Naive B cell (primary cell): ENCODE results near the gene CNST. TPM values are rescaled to one million over a fixed set of nuclear protein-coding genes. Genes with fewer than 3 reads are reported as not detected.
"Not testable (repeated sequence)": the region's sequence is repeated elsewhere in the genome, so short reads cannot be mapped to it uniquely, and the experiment has no call there.

Experiments
- ATAC-seq, 2 donors: fragments of 150-1000 bp; cut with Tn5 transposase; 2 replicates each; pipeline ENCODE4 v1.10.0; 2021; ENCODE audit warnings: low read depth in 2 of 2, mild to moderate bottlenecking in 2 of 2, moderate library complexity in 2 of 2
- DNase-seq: peaks from one replicate; pipeline ENCODE4 v3.0.0; 2022
- H3K27ac Mint-ChIP-seq, 6 donors: one replicate each; pipeline ENCODE4 v1.8.0; 2020 to 2022; ENCODE audit warnings: mild to moderate bottlenecking in 6 of 6, mixed read lengths in 6 of 6, moderate library complexity in 5 of 6, inconsistent platforms in 2 of 6
- H3K27me3 Mint-ChIP-seq, 3 donors: one replicate each; pipeline ENCODE4 v1.8.0; 2021 to 2022; ENCODE audit warnings: mixed read lengths in 3 of 3, mild to moderate bottlenecking in 1 of 3
- H3K36me3 Mint-ChIP-seq, 2 donors: one replicate each; pipeline ENCODE4 v1.8.0; 2020 to 2022; ENCODE audit warnings: mixed read lengths in 2 of 2, inconsistent platforms in 1 of 2, mild to moderate bottlenecking in 1 of 2
- H3K4me1 Mint-ChIP-seq, 3 donors: one replicate each; pipeline ENCODE4 v1.8.0; 2020 to 2022; ENCODE audit warnings: mixed read lengths in 3 of 3, inconsistent platforms in 1 of 3, mild to moderate bottlenecking in 1 of 3, moderate library complexity in 1 of 3
- H3K4me3 Mint-ChIP-seq, 8 donors: one replicate each; pipeline ENCODE4 v1.8.0; 2020 to 2022; ENCODE audit warnings: mild to moderate bottlenecking in 8 of 8, mixed read lengths in 8 of 8, moderate library complexity in 8 of 8, inconsistent platforms in 2 of 8
- H3K9me3 Mint-ChIP-seq, 7 donors: one replicate each; pipeline ENCODE4 v1.8.0; 2020 to 2022; ENCODE audit warnings: mixed read lengths in 7 of 7, mild to moderate bottlenecking in 5 of 7, inconsistent platforms in 2 of 7, moderate library complexity in 1 of 7
- polyA plus RNA-seq, 6 donors: library from polyadenylated mRNA; unstranded; fragments of 300-500 nt; fragmentation: Illumina TruSeq; gene quantifications; one replicate each; pipeline ENCODE4 v1.2.3, GENCODE V29; 2021; ENCODE audit warnings: low read depth in 6 of 6

CNST gene
- polyA plus RNA-seq, 6 donors from 2014 or later: 24.1 to 61.5 (median 45.4) TPM

DNA sequence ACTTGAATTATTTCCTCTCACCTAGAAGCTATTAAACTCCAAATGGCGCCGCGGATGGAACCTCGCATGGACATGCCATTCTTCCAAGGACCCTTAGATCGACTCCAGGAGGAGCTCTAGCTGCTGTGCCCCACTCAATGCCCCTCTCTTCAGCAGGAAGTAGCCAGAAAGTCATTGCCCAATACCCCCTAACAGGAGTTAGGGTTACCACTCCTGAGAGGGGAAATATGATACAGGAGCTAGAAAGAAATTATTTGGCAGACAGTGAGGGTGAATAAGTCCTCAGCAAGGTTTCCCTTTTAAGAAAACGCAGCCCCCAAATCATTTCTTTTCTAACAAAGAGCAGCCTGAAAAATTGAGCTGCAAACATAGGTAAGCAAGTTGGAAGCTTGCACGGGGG lies 28.8 kb upstream of the CNST start:
- Mint-ChIP-seq H3K36me3 (peaks cover 0 to 16% of the 10 kb centered on the region in 2 donors), H3K4me1 (no peaks in the 10 kb centered on the region), H3K4me3 (no peak overlapping the region), H3K27ac (no peak overlapping the region), H3K27me3 (no peaks in the 10 kb centered on the region), H3K9me3 (peaks cover 0 to 5% (median 0%) of the 10 kb centered on the region in 7 donors)
- DNase-seq (no peak), ATAC-seq (no peak)

DNA sequence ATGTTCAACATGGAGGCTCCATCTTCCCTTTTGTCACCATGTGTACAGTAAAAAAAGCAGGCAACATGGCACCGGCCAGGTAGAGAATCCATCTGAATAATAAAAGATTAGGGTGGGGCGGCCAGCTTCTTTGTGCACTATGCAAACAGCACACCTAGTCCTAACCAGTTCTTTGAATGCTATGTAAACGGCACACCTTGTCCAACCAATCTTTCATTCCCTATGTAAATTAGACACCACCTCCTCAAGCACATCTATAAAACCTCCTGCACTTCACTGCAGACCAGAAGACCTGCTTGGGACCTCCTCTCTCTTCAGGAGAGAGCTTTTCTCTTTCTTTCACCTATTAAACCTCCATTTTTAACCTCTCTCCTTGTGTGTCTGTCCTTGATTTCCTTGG lies 28.4 kb upstream of the CNST start:
- no peak for ATAC-seq
- H3K4me1 Mint-ChIP-seq: no peaks in the 10 kb centered on the region
- H3K9me3 Mint-ChIP-seq: peaks cover 0 to 2% (median 0%) of the 10 kb centered on the region in 7 donors
- DNase-seq: no peak
- H3K27me3 Mint-ChIP-seq: no peaks in the 10 kb centered on the region
- H3K27ac Mint-ChIP-seq: no peak overlapping the region
- peaks cover 0 to 16% of the 10 kb centered on the region in 2 donors for H3K36me3 Mint-ChIP-seq
- H3K4me3 Mint-ChIP-seq: no peak overlapping the region

DNA sequence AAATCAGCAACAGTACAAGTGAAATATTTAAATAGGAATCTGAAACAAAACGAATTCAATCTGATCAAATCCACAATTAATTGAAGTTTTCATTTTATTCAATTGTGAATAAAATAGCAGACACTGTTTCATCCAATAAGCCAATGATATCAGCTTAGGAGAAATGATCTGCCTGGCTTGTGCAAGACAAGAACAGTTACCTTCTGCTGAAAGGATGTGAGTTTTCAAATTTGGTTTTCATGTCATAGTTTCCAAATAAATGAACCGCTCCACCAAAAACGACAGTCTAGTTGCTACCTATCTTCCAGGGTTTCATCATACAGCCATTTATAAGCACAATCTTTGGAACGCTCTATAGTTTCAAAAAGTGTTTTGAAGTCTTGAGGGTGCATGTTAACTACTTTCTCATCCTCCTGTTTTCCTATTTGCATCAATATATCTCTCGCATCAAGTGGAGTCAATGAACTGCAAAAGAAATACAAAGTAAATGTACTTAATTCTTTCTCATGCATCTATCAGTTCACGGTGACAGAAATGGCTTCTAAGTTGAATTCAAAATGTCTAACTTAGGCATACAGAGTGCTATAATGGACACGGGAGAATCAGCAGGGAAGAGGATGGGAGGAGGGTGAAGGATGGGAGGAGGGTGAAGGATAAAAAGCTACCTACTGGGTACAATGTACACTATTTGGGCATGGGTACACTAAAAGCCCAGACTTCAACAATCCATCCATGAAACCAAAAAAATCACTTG lies 25.3 kb upstream of the CNST start:
- ATAC-seq: no peak
- Mint-ChIP-seq H3K4me1 (no peaks in the 10 kb centered on the region), H3K27me3 (no peaks in the 10 kb centered on the region), H3K27ac (peak overlapping the region in 1 of 6 donors; percentile 8), H3K9me3 (no peaks in the 10 kb centered on the region), H3K36me3 (peaks cover 0 to 22% of the 10 kb centered on the region in 2 donors), H3K4me3 (no peak overlapping the region)
- no peak for DNase-seq

DNA sequence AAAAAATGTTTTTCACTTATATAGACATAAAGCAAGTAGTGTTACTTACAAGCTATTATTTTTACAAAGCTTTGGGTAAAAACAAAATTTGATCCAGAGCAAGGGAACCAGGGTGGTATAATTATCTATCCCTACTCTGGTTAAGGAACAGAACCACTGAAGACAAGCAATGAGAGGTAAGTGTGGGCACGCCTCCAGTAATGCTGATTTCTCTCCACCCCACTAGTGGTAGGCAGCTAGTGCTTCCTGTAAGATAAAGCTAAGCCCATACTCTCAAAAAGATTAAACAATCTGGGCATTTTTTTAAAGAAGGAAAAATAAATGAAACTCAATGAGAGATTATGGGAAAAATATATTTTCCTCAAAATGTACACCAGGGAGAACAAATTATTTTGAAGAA lies 22.3 kb upstream of the CNST start:
- no peaks in the 10 kb centered on the region for H3K27me3 Mint-ChIP-seq
- H3K4me1 Mint-ChIP-seq: no peaks in the 10 kb centered on the region

DNA sequence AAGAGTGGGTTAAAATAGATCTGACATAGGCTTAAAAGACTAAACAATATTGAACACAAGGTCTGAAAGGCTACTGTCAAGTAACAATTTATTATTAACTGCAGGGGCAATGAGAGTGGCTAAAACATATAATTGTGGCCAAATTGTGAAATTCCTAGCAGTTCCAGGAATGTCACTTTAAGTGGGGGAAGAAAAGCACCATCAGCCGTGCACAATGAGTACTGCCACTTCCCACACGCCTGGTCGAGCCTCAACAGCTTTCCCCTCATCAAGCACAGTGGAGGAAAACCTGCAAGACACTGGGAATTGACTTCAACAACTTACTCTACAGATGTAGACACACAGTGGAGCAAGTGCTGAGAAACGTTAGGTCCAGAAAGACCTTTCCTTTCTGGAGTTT lies 16.6 kb upstream of the CNST start:
- Mint-ChIP-seq H3K4me3 (no peak overlapping the region), H3K27me3 (no peaks in the 10 kb centered on the region), H3K27ac (no peak overlapping the region), H3K9me3 (no peaks in the 10 kb centered on the region), H3K36me3 (peaks cover 10 to 30% of the 10 kb centered on the region in 2 donors), H3K4me1 (peaks cover 0 to 10% (median 5%) of the 10 kb centered on the region in 3 donors)
- DNase-seq (no peak), ATAC-seq (no peak)

More for the DNA sequence above, 22.3 kb upstream of the CNST start:
- peak overlapping the region in 1 of 6 donors; percentile 21 for H3K27ac Mint-ChIP-seq
- peaks cover 0 to 24% of the 10 kb centered on the region in 2 donors for H3K36me3 Mint-ChIP-seq
- no peak for DNase-seq
- H3K9me3 Mint-ChIP-seq: no peaks in the 10 kb centered on the region
- ATAC-seq: no peak
- no peak overlapping the region for H3K4me3 Mint-ChIP-seq

DNA sequence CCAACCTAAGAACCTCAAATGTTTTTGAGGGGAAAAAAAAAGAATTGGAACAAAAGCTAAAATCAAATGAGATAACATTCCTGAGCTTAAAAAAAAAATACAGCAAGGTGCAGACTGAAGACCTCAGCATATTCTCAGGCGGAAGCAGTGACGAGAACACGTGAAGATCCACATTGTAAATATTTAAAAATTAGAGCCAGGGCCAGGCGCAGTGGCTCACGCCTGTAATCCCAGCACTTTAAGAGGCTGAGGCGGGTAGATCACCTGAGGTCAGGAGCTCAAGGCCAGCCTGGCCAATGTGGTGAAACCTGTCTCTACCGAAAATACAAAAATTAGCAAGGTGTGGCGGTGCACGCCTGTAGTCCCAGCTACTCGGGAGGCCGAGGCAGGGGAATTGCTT lies 15.9 kb upstream of the CNST start:
- peak overlapping the region in 2 of 6 donors; percentile 2 to 11 for H3K27ac Mint-ChIP-seq
- DNase-seq (no peak), ATAC-seq (no peak)
- peaks cover 0 to 10% (median 5%) of the 10 kb centered on the region in 3 donors for H3K4me1 Mint-ChIP-seq
- H3K9me3 Mint-ChIP-seq: no peaks in the 10 kb centered on the region
- H3K4me3 Mint-ChIP-seq: no peak overlapping the region
- H3K27me3 Mint-ChIP-seq: no peaks in the 10 kb centered on the region
- peaks cover 10 to 36% of the 10 kb centered on the region in 2 donors for H3K36me3 Mint-ChIP-seq

DNA sequence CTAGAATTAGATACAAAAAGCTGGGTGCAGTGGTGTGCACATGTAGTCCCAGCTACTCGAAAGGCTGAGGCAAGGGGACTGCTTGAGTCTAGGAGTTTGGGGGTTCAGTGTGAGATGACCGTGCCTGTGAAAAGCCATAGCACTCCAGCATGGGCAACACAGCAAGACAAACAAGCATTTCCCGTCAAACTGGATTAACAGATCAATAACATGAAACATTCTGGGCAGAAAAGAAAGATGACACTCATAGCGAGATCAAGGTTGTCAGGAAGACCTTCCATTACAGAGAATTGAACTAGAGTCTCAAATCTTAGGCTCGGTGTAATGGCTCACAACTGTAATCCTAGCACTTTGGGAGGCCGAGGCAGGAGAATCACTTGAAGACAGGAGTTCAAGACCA lies 14.1 kb upstream of the CNST start:
- peak overlapping the region in 1 of 6 donors; percentile 14 for H3K27ac Mint-ChIP-seq
- H3K4me1 Mint-ChIP-seq: peaks cover 0 to 10% (median 5%) of the 10 kb centered on the region in 3 donors
- DNase-seq (no peak), ATAC-seq (no peak)
- H3K9me3 Mint-ChIP-seq: no peaks in the 10 kb centered on the region
- no peaks in the 10 kb centered on the region for H3K27me3 Mint-ChIP-seq
- peaks cover 10 to 42% of the 10 kb centered on the region in 2 donors for H3K36me3 Mint-ChIP-seq
- H3K4me3 Mint-ChIP-seq: no peak overlapping the region

DNA sequence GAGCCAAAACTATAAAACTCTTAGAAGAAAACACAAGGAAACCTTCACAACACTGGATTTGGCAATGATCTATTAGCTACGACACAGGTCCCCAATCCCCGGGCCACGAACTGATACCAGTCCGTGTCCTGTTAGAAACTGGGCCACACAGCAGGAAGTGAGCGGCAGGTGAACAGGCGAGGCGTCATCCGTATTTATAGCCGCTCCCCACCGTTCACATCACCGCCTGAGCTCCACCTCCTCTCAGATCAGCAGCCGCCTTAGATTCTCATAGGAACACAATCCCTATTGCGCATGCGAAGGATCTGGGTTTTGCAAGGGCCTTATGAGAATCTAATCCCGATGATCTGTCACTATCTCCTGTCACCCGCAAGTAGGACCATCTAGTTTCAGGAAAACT lies 12.1 kb upstream of the CNST start:
- no peak for ATAC-seq
- Mint-ChIP-seq H3K36me3 (peaks cover 10 to 35% of the 10 kb centered on the region in 2 donors), H3K27me3 (no peaks in the 10 kb centered on the region), H3K4me1 (peaks cover under 1 to 10% (median 5%) of the 10 kb centered on the region in 3 donors), H3K9me3 (no peaks in the 10 kb centered on the region), H3K4me3 (no peak overlapping the region), H3K27ac (no peak overlapping the region)
- no peak for DNase-seq

DNA sequence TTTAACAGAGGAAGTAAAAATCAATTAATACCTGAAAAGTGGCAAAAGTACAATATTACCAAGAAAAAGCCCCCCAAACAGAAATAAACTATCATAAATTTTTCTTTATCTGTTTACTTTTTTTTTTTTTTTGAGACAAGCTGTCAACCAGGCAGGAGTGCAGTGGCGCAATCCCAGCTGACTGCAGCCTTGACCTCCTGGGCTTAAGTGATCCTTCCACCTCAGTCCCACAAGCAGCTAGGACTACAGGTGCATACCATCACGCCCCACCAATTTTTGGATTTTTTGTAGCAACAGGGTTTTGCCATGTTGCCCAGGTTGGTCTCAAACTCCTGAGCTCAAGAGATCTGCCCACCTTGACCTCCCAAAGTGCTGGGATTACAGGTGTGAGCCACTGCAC lies 8.2 kb upstream of the CNST start:
- Mint-ChIP-seq H3K27ac (peak overlapping the region in 1 of 6 donors; percentile 13), H3K9me3 (no peaks in the 10 kb centered on the region), H3K36me3 (peaks cover 0 to 20% of the 10 kb centered on the region in 2 donors), H3K4me3 (no peak overlapping the region), H3K27me3 (no peaks in the 10 kb centered on the region), H3K4me1 (peaks cover 0 to 13% (median 5%) of the 10 kb centered on the region in 3 donors)
- DNase-seq (no peak), ATAC-seq (no peak)

DNA sequence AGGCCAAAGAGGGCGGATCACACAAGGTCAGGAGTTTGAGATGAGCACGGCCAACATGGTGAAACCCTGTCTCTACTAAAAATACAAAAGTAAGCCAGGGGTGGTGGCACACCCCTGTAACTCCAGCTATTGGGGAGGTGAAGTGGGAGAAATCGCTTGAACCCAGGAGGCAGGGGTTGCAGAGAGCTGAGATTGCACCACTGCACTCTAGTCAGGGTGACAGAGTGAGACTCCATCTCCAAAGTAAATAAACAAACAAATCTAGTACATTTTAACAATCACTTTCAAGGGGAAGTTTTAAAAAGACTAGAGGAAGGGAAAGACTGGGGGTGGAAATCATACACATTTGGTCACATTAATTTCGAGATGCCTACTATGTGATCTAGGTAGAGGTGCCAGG lies 6.9 kb upstream of the CNST start:
- H3K9me3 Mint-ChIP-seq: no peaks in the 10 kb centered on the region
- H3K36me3 Mint-ChIP-seq: peaks cover 0 to 14% of the 10 kb centered on the region in 2 donors
- peak overlapping the region in 2 of 8 donors; percentile 20 to 45 for H3K4me3 Mint-ChIP-seq
- peaks cover 0 to 19% (median 5%) of the 10 kb centered on the region in 3 donors for H3K4me1 Mint-ChIP-seq
- ATAC-seq (no peak), DNase-seq (no peak)
- no peaks in the 10 kb centered on the region for H3K27me3 Mint-ChIP-seq
- peak overlapping the region in 1 of 6 donors; percentile 59 for H3K27ac Mint-ChIP-seq

DNA sequence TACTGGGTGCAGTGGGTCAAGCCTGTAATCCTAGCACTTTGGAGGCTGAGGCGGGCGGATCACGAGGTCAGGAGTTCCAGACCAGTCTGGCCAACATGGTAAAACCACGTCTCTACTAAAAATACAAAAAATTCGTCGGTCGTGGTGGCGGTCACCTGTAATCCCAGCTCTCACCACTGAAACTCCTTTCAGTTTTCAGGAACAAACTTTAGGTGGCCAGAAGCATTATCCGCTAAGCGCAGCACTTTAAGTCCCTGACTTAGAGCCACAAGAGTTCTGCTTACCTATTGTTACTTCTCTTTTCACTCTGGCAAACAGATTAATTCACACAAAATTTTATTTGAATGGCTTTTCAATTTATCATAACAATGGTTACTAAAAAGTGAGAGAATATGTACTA lies 5.4 kb upstream of the CNST start:
- H3K27ac Mint-ChIP-seq, DNase-seq, ATAC-seq, H3K27me3 Mint-ChIP-seq, H3K36me3 Mint-ChIP-seq, H3K4me3 Mint-ChIP-seq, H3K9me3 Mint-ChIP-seq: not testable (repeated sequence)
- peaks cover 9 to 34% (median 10%) of the 10 kb centered on the region in 3 donors for H3K4me1 Mint-ChIP-seq

DNA sequence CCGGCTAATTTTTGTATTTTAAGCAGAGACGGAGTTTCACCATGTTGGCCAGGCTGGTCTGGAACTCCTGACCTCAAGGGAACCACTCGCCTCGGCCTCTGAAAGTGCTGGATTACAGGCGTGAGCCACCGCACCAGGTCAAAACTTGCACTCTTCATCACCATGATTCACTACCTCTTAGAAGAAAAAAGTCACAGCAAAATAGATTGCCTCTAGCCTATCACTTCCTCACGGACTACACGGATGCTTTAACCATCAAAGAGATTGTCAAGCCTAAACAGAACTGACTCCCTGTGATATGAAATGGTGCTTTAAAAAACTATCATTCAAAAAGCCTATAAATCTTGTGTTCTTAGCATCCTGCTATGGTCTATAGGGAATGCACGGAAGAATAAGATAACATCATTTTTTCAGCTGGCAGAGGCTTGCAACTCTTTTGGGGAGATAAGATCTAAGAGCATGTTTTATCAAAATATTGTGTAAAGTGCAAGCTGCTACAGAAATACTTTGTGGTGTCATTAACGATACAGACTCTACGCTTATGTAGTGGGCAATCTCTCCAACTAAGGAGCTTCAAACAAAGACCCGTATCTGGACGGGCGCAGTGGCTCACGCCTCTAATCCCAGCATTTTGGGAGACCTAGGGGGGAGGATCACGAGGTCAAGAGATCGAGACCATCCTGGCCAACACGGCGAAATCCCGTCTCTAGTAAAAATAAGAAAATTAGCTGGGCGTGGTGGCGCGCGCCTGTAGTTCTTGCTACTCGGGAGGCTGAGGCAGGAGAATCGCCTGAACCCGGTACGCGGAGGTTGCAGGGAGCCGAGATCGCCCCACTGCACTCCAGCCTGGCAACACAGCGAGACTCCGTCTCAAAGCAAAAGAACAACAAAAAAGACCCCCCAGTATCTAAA lies 1.2 kb upstream of the CNST start:
- Mint-ChIP-seq H3K4me1 (peaks cover 22 to 57% (median 25%) of the 10 kb centered on the region in 3 donors), H3K4me3 (peak overlapping the region; percentile 99 to 100 (median 100))

DNA sequence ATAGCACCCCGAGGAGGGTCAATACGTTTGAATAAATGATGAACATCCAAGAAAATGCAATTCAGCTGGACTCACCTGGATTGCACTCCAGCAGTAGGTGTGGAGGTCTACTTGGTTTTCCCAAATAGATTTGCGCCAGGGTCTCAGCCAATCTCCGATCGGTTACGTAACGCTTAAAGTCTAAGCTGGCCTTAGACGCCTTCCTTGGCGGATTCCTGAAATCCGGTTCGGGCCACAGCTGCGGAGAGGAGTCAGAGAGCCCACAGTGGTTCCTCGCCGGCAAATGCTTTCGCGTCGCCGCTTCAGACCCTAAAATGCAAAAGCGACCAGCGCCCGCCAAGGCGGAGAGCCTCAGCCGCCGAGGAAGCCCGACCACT lies 517 bp upstream of the CNST start:
- H3K4me1 Mint-ChIP-seq: peaks cover 28 to 59% (median 31%) of the 10 kb centered on the region in 3 donors

More for the DNA sequence above, 1.2 kb upstream of the CNST start:
- H3K9me3 Mint-ChIP-seq: no peaks in the 10 kb centered on the region
- DNase-seq (no peak), ATAC-seq (no peak)
- H3K36me3 Mint-ChIP-seq: no peaks in the 10 kb centered on the region
- H3K27ac Mint-ChIP-seq: peak overlapping the region in 5 of 6 donors; percentile 69 to 99 (median 97)
- no peaks in the 10 kb centered on the region for H3K27me3 Mint-ChIP-seq

More for the DNA sequence above, 517 bp upstream of the CNST start:
- Mint-ChIP-seq H3K27me3 (no peaks in the 10 kb centered on the region), H3K4me3 (peak overlapping the region; percentile 99 to 100 (median 100)), H3K27ac (peak overlapping the region; percentile 91 to 99 (median 98)), H3K36me3 (no peaks in the 10 kb centered on the region), H3K9me3 (no peaks in the 10 kb centered on the region)
- peak in 1 of 2 donors; percentile 0 for ATAC-seq
- DNase-seq: no peak
